GM21390 (cell line): Measurements from ENCODE around the gene FADS2.

ENCODE experiments used
- ATAC-seq: cut with Tn5 transposase; IDR thresholded peaks from one replicate; pipeline ENCODE4 v1.9.1; 2021; ENCODE audit not compliant: unreplicated experiment

Gene FADS2

DNA sequence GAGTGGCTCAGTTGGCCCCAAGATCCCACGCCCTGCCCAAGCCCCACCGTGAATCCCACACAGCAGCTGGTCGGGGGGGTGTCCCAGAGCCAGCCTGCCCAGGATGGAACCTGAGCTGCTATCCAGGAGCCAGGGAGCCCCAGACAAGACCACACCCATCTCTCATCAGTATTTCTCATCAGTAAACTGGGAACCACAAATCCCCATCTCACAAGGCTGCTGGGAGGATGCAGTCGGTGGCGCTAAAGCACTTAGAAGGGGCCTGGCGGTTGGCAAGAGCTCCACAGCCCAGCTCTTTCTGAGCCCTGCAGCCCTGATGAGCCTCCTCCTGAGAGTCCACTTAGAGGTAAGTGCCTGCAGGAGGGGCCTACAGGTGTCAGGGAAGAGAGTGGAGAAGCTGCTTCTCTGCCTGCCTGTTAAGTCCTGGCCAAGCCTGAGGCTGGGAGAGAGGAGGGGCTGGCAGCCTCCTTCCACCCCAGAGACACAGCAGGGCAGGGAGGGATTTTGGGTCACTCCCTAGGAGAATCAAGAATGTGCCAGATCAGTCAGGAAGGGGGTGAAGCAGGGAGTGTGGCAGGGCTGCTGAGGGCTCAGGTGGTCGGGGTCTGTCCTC lies 57.2 kb downstream of the FADS2 start:
- ATAC-seq: no peak

DNA sequence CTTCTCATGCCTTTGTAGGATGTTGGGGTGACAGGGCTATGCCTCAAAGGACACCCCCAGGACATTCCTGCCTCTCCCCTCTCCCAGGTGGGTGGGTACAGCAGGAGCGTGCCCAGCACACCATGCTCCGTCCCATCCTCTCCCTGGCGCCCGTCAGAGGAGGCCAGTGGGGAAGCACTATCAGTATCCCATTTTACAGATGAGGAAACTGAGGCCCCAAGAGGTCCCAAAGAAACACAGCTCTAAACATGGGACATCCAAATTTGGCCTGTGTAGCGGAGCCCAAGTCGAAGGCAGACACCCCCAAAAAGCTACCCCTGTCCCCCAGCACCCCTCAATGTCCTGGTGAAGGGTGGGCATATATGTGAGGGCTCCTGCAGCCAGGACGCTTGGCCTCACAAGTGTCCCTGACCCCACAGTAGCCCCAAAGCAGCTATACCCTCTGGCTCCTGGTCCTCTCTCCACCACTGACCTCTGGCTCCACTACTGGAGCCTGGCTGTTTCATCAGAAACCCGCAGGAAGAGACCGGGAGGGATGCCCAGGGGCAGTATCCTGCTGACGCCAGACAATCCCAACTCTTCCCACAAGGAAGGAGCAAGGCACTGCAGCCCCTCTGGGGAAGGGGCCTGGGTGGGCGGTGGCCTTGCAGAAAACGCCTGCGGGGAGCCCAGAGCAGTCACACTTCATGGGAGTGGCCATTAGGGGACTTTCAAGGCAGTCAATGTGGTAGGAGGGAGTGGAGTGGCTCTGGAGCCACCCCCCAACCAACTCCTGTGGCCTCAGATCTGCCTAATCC lies 57.9 kb downstream of the FADS2 start:
- ATAC-seq: no peak

GRCh38 chr11:61886643-61887042 lies 58.5 kb downstream of the FADS2 start:
- no peak for ATAC-seq

DNA sequence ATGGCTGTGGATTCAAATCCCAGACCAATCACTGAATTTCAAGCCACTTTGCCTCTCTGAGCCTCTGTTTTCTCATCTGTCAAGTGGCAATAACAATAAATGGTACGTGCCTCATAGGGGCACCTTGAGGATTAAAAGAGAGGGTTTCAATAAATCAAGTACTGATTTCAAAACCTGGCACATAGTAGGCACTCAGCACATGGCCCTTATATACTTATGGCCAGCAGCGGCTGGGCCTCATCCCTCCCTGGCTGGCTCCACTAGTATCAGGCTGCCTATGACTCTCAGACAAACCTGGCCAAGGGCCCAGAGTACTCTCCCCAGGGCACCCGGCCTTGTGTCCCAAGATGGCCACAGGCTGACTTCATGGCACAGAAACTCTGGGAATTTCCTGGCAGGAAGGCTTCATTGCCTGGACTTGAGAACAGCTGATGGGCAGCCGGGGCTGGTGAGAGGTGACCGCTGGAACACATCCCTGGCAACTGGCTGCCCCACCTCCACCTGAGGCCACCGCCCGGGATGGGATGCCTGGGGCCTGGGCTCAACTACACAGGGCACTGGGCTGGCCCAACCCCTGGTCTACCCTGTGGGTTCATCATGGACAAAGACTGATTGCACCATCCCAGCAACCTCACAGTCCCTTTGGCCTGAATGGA lies 59.9 kb downstream of the FADS2 start:
- no peak for ATAC-seq

DNA sequence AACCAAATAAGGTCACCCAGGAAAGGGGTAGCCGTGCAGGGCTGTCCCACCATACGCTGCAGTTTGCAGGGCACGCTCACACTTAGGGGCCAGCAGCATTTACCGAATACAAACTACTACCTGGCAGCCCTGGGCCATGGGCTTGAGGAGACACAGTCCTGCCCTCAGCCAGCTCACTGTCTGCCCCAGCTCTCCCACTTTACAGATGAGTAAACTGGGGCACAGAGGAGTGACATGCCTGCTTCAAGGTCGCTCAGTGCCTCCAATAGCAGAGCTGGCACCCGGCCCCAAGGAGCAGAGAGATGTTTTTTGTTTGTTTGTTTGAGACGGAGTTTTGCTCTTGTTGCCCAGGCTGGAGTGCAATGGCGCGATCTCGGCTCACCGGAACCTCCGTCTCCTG lies 60.5 kb downstream of the FADS2 start:
- ATAC-seq: no peak

DNA sequence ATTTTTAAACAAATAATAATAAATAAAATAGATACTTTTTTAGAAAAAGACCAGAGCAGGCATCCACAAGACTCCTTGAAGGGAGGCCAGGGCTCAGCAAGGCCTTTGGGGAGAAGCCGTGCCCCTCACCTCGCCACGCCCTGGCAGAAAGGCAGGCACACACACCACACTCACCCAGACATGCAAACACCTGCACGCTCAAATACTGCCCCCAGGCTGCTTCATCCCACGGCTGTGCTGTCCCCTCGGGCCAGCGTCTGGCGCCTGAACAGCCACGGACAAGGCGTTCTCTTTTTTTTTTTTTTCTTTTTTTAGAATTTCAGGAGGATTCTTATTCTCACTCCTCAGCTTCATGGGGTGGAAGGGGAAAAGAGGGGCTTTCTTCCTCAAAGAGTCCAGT lies 61.7 kb downstream of the FADS2 start:
- ATAC-seq: no peak

DNA sequence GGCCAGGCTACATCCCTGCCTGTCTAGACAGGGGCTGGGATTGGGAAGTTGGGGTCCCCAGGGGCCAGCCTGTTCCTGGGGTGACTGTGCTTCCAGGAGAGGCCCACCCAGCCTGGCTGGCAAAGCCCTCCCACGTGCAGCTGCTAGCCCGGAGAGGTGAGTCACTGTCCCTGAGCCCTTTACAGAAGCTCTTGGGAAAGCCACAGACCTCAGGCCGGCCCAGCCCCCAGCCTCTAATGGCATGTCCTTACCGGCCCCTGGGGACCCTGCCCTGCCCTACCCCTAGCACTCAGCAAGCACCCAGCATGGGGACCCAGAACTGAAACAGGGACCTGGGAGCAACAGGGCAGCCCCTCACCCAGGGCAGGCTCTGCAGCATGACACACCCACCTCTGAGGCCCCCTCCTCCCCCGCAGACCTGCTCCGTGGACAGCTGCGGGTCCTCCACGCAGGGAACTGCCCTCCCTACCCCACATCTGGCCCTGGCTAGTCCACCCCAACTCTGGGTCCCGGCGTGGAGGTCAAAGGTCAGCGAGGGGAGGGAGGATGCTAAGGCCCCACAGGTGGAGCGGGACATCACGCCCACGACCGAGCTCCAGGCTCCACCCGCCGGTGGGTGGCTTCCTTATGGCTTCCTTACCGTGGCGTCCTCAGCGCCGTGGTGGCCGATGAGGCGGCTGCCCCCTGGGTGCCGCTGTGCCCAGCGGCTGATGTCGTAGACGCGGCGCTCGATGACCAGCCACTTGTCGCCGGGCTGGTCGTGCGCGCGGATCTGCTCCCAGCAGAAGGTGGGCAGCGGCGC lies 62.6 kb downstream of the FADS2 start:
- ATAC-seq: peak; percentile 28

GRCh38 chr11:61891331-61892084 lies 63.4 kb downstream of the FADS2 start, which contains the start of gene FADS3:
FADS3 (minus strand) TSS chr11:61891545; CDS start chr11:61891381, 164 bp downstream.
- ATAC-seq: peak; percentile 56

- peak; percentile 30 for ATAC-seq
These were observed 63.9 kb downstream of the FADS2 start for GRCh38 chr11:61892085-61892370.

- no peak for ATAC-seq
These were observed 65.9 kb downstream of the FADS2 start for GRCh38 chr11:61893981-61894380.

DNA sequence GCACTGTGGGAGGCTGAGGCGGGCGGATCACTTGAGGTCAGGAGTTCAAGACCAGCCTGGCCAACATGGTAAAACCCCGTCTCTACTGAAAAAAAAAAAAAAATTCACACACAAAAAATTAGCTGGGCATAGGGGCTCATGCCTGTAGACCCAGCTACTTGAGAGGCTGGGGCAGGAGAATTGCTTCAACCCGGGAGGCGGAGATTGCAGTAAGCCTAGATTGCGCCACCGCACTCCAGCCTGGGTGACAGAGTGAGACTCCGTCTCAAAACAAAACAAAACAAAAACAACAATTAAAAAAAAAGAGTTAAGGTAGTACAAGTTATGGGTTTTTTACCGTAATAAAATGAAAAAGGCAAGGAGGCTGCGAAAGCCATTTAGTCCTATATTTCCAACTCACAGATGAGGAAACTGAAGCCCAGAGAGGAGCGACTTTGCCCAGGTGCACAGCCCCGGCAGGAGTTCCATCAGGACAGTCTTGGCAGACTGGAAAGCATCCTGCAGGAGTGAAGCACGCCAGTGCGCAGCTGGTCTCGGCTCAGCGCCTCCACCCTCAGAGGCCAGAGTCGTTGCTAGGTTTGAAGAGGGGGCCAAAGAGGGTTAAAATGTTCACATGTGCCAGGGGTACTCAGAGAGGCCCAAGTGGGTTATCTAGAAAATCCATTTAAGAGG lies 67.1 kb downstream of the FADS2 start:
- ATAC-seq: no peak

- no peak for ATAC-seq
These were observed 67.6 kb downstream of the FADS2 start for GRCh38 chr11:61895718-61896059.

DNA sequence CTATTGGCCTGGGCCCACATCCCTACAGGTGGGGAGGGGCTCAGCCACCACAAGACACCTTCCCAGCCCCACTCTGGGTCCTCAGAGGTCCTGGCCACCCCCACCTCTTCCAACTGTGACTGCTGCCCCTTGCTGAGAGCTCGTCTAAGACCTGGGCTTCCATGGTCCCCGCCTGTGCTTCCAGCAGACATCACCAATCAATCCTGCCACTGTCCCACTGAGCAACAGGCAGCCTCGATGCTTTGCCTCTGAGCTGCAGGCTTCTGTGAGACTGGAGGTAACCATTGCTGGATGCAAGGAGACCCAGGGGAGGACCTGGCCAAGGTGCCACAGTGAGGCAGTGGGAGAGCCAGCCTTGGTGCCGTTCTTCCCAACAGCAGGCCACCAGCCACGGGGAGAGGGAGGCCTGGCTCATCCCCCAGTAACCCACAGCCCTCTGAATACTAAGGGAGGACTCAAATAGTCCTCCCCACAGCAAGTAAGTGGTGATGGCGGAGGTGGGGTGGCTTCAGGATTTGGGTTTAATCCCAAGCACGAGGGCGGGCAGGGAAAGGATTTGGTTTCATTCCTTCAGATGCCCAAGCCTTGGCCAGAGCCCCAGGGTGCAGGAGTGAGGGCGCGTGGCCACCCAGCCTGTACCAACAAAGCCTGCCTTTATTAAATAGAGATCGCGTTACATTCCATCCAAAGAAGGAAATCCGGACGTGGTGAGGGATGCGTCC lies 68.7 kb downstream of the FADS2 start:
- ATAC-seq: no peak

- ATAC-seq: no peak
These were observed 69.5 kb downstream of the FADS2 start for GRCh38 chr11:61897387-61898246.

DNA sequence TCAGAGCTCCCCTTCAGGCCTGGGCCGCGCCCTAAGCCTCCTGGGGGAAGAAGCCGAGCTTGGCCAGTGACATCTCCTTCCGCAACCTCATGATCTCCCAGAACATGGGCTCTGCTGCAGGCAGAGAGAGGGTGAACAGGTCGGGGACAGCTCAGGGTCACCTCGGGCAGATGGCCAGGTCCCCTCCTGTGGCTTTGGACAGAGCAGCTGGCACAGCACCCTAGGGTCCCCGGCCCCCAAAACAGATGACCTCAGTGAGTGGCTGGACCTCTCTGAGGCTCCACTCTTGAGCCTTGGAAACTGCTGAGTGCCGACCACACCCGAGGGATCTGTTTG lies 70.1 kb downstream of the FADS2 start:
- ATAC-seq: no peak

DNA sequence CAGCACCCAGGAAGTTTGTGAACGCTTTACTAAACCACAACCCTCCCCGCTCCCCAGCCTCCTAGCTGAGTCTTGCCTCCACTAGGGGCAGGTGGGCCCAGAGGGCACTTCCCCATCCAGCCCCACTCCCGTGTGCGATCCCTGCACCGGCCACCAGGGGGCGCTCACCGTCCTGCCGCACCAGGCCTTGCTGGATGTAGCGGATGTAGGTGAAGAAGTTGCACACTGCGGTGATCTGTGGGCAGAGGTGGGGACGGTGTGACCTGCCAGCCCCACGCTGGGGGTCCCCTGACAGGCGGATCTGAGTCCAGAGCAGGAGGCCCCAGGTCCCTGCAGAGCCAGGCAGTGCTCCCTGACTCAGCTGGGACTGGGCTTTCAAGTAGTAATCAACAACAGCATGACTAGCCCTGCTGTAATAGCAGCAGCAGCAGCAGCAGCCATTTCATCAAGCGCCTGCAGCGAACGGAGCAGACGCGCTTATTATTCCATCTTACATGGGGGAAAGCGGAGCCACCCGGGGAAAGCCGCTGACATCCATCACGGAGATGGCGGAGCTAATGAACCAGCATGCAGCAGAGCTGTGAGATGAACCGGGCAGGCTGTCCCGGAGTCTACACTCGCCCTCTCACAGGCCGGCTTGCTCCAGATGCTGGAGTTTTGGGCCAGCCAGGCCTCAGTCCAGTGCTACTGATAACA lies 71.2 kb downstream of the FADS2 start:
- peak; percentile 67 for ATAC-seq

- ATAC-seq: no peak
These were observed 72.2 kb downstream of the FADS2 start for GRCh38 chr11:61900251-61900650.

GRCh38 chr11:61901397-61901796 lies 73.3 kb downstream of the FADS2 start:
- no peak for ATAC-seq
